HG03139 (cell line): ENCODE data around the gene POFUT1.
"Not testable (repeated sequence)": the region's sequence is repeated elsewhere in the genome, so short reads cannot be mapped to it uniquely, and the experiment has no call there.

Experiments used
- ATAC-seq: cut with Tn5 transposase; IDR thresholded peaks from one replicate; pipeline ENCODE4 v1.9.1; 2021; ENCODE audit not compliant: unreplicated experiment

Gene POFUT1

GRCh38 chr20:32263398-32263954, 55.8 kb downstream of the POFUT1 start:
- no peak for ATAC-seq

- ATAC-seq = no peak
These were observed 63.9 kb downstream of the POFUT1 start for GRCh38 chr20:32271620-32272019.

DNA sequence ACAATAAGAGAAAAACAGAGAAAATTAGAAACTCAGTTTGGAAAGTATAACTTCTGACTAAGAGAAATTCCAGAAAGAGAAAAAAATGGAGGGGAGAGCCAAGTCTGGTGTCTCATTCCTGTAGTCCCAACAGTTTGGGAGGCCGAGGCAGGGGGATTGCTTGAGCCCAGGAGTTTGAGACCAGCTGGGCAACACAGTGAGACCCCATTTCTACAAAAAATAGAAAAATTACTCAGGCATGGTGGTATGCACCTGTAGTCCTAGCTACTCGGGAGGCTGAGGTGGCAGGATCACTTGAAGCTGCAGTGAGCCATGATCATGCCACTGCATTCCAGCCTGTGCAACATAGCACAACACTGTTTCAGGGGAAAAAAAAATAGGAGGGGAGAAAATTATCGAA, 66.7 kb downstream of the POFUT1 start:
- ATAC-seq = no peak

DNA sequence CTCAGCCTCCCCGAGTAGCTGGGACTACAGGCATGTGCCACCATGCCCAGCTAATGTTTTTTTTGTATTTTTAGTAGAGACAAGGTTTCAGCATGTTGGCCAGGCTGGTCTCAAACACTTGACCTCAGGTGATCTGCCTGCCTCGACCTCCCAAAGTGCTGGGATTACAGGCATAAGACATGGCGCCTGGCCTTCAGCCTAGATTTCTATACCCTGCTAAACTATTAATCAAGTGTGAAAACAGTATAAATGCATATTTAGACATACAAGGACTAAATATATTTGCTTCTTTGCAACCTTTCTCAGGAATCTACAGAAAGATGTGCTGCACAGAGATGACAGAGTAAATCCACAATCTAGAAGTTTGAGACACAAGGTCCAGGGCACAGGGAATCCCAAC, 67.5 kb downstream of the POFUT1 start:
- not testable (repeated sequence) for ATAC-seq

DNA sequence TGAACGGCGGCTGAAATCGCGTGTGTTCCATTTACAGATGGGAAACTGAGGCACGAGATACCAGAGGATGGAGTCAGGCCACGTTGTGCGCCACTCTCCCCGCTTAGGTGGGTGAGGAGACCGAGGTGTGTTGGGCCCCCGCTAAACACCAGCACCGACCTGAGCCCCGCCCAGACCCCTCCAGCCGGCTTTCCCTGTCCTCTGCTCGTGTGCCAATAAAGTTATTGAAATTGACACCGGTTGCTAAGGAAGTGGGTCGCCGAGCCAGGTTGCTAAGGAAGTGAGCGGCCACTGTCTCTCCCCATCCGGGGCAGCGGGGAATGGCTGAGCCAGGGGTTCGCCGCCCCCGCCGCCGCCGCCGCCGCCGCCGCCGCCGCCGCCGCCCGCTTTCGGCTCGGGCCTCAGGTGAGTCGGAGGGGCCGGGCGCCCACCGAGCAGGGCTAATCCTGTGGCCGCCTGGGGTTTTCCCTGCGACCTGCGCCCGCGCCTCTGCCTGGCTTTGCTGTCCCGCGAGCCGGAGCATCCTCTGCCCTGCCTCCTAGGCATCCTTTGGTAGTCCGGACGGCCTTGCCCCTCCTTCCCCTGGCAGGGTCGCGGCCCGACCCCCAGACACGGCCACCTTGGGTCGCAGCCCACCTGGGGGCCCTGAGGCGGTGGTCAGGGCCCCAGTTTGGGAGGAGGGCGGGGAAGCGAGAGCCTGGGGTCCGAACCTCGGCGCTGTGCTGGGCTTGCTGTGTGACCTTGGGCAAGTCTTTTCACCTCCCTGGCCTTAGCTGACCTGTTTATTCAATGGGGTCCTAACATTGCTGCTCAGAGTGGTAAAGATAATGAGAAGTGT, 69.9 kb downstream of the POFUT1 start, which contains the start of gene KIF3B:
KIF3B (plus strand) TSS at position 291 of the 838 bp plus-strand sequence. CDS start 32,127 bp downstream, outside the sequence.
- ATAC-seq = peak; percentile 70

GRCh38 chr20:32278199-32278643, 70.5 kb downstream of the POFUT1 start:
- ATAC-seq = peak; percentile 58

GRCh38 chr20:32281711-32282110, 74.0 kb downstream of the POFUT1 start:
- no peak for ATAC-seq

- ATAC-seq = no peak
These were observed 74.8 kb downstream of the POFUT1 start for GRCh38 chr20:32282461-32282860.

- no peak for ATAC-seq
These were observed 77.5 kb downstream of the POFUT1 start for GRCh38 chr20:32285082-32285620.

DNA sequence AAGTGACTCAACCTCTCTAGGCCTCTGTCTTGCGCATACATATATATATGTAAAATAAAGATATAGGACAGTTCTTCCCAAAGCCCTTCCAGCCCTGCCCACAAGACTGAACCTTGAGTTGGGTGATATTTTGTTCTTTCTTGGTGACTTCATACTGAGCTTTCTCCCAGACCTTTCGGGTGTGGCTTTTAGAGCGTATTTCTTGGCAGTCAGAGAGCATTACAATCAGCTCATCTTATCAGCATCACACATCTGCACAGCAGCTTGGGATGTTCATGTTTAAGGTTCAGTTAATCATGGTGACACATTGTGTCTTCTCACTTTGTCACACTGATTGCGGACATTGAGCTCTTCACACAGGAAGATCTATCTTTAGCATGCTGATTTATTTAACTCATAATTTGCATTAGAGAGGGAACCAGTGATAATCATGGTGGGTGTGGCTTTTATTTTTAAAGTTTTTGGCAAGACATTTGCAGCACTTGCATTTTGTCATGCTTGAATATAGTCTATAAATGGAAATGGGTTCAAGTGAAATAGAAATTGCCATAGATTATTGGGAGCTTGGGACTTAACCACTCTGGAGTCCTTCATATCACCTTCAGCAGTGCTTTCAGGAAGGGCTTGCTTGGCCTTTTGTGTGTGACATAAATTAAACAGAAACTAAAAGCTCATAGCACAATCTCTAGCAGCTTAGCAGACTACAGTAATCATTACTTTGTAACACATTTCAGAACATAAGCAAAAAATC, 78.1 kb downstream of the POFUT1 start:
- no peak for ATAC-seq

DNA sequence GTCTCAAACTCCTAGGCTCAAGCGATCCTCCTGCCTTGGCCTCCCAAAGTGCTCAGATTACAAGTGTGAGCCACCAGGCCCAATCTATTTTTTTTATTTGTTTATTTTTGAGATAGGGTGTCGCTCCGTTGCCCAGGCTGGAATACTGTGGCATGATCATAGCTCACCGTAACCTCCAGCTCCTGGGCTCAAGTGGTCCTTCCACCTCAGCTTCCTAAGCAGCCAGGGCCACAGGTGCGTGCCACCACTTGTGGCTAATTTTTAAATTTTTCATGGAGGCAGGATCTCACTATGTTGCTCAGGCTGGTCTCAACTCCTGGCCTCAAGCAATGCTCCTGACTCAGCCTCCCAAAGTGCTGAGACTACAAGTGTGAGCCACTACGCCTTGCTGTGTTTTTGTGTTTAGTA, 79.6 kb downstream of the POFUT1 start:
- ATAC-seq = no peak
